ENCODE results near the gene ELMO1. TPM values are rescaled to one million over a fixed set of nuclear protein-coding genes. Genes with fewer than 3 reads are reported as not detected.
A peak's percentile ranks its signal among the peaks of the same experiment; 100 is the strongest.

The ELMO1 gene
- total and polyA plus RNA-seq, 8 donors, result 3.0 to 20.6 (median 6.6) TPM

DNA sequence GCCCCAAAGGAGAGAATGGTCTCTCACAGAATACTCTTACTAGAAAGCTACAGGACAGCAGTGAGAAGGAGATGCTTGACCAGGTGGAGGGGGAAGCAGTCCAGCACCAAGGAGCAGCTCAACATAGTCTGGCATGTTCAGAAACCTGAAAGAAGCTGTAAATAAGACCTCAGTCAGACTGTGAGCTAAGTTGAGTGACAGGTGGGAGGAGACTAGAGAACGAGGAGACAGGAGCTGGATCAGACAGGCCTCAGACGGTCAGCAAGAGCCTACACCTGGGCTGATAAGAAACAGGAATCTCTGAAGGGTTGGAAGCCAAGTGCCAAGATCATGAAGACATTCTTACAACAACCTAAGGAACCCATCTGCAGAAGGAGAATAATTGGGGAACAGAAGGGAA, 54.5 kb downstream of the ELMO1 start:
- no peak for DNase-seq
- no peak for ATAC-seq
- H3K27ac ChIP-seq, result no peak overlapping the region
- H3K9me3 ChIP-seq, result no peaks in the 10 kb centered on the region
- FAIRE-seq, result no peak
- no peak overlapping the region for H3K4me3 ChIP-seq
- 54 to 57% methylated on average over 2 of the region's 2 CpGs for WGBS, 2 donors
- H3K27me3 ChIP-seq, result no peaks in the 10 kb centered on the region
- intact Hi-C loops (cut with DNase I), result no loop called here
- H3K36me3 ChIP-seq, result no peaks in the 10 kb centered on the region
- TF ChIP-seq, protein P1, sequence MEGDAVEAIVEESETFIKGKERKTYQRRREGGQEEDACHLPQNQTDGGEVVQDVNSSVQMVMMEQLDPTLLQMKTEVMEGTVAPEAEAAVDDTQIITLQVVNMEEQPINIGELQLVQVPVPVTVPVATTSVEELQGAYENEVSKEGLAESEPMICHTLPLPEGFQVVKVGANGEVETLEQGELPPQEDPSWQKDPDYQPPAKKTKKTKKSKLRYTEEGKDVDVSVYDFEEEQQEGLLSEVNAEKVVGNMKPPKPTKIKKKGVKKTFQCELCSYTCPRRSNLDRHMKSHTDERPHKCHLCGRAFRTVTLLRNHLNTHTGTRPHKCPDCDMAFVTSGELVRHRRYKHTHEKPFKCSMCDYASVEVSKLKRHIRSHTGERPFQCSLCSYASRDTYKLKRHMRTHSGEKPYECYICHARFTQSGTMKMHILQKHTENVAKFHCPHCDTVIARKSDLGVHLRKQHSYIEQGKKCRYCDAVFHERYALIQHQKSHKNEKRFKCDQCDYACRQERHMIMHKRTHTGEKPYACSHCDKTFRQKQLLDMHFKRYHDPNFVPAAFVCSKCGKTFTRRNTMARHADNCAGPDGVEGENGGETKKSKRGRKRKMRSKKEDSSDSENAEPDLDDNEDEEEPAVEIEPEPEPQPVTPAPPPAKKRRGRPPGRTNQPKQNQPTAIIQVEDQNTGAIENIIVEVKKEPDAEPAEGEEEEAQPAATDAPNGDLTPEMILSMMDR (IDR thresholded peaks at IDR 0.05), result no peak
- no peaks in the 10 kb centered on the region for H3K4me1 ChIP-seq

DNA sequence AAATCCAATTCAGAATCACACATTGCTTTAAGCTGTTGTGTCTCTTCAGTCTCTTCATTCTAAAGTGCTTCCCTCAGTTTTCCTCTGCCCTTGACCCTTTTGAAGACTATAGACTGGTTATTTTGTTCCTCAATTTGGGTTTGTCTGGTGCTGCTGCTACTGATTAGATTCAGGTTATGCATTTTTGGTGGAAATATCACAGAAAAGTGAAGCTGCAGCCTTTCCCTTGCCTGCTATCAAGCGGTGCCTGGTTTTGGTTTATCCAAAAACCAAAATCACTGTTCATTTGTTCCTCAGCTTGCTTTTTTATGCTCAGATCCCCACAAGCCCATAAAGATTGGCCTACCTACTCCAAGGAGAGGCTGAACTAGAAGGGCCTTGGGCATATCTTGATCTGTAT, 55.2 kb downstream of the ELMO1 start:
- TF ChIP-seq, protein P1 (IDR thresholded peaks at IDR 0.05), result no peak
- intact Hi-C loops (cut with DNase I), result no loop called here
- 88 to 94% methylated on average over 1 of the region's 1 CpG for WGBS, 2 donors
- Histone ChIP-seq H3K9me3 (no peaks in the 10 kb centered on the region), H3K27ac (no peak overlapping the region), H3K27me3 (no peaks in the 10 kb centered on the region), H3K4me1 (no peaks in the 10 kb centered on the region), H3K36me3 (no peaks in the 10 kb centered on the region), H3K4me3 (no peak overlapping the region)
- FAIRE-seq, result no peak
- ATAC-seq, result no peak
- no peak for DNase-seq

DNA sequence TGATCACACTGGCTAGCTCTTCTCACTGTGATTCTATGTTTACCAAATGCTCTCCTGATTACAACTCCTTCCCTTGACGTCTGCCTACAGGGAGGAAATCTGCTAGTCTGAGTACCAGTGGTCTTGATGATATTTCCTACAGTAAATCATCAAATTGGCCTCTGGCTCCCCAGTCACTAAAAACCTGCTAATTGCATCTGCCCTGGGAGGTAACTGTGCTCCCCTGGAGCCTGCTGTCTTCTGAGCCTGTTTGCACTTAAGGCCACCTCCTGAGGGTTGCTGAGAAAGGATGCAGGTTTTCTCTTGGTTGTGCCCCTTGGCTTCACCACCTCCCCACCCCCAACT, 56.0 kb downstream of the ELMO1 start:
- intact Hi-C loops (cut with DNase I), result no loop called here
- Histone ChIP-seq H3K9me3 (no peaks in the 10 kb centered on the region), H3K27ac (no peak overlapping the region), H3K27me3 (no peaks in the 10 kb centered on the region), H3K4me3 (no peak overlapping the region), H3K4me1 (no peaks in the 10 kb centered on the region), H3K36me3 (no peaks in the 10 kb centered on the region)
- WGBS, 2 donors, result 49 to 55% methylated on average over 1 of the region's 1 CpG
- no peak for DNase-seq
- TF ChIP-seq, protein P1 (IDR thresholded peaks at IDR 0.05), result no peak
- no peak for FAIRE-seq
- no peak for ATAC-seq

DNA sequence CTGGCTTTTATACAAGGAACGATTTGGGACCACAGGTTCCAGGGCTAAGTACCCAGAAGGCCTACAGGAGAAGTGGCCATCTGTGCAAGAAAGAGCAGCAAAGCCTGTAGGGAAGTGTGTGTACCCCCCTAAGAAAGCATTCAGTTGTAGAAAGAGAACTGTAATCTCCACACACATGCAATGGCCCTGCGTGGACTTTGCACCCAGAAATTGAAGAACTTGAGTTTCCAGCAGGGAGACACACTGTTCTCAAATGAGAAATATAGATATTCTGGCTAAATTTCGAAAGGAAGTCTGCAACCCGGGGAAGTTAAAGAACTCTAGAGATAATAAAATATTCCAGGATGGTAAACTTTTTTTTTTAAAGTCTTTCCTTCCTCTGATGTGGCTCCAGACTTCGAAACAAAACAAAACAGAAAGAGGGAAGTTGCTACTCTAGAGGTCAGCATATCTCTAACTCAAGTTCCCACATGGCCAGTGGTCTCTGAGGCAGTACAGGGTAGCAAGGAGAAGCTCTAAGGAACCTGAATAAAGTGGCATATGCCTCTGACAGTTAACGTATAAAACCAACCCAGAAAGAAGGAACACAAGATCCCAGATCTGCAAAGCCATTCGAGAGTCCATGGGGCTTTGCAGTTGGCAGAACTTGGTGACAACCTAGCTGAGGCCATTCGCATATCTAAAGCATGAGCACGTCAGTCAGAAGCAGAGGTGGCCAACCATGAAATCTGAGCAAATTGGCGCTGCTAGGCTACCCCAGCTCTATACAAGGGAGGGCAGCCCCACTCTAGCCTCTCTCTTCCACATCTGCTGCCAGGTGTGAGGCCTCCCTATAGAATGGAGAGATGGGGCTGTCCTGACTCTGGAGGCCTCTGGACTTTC, 56.6 kb downstream of the ELMO1 start:
- FAIRE-seq, result no peak

More for the DNA sequence above, 56.6 kb downstream of the ELMO1 start:
- Histone ChIP-seq H3K36me3 (no peaks in the 10 kb centered on the region), H3K9me3 (no peaks in the 10 kb centered on the region), H3K27ac (peak overlapping the region in 1 of 4 donors; percentile 5), H3K4me1 (no peaks in the 10 kb centered on the region), H3K4me3 (no peak overlapping the region), H3K27me3 (no peaks in the 10 kb centered on the region)
- WGBS, 2 donors, result 69 to 73% methylated on average over 10 of the region's 10 CpGs
- DNase-seq, result no peak
- TF ChIP-seq, protein P1 (IDR thresholded peaks at IDR 0.05), result no peak
- intact Hi-C loops (cut with DNase I), result no loop called here
- ATAC-seq, result peak in 2 of 4 donors; percentile 53 to 85

Data from pancreas (tissue), 10 donors.